Brain microvascular endothelial cell (primary cell): ENCODE data around the gene STMN3.
"Not testable (repeated sequence)": the region's sequence is repeated elsewhere in the genome, so short reads cannot be mapped to it uniquely, and the experiment has no call there.

ENCODE experiments used
- DNase-seq: peaks from one replicate; pipeline ENCODE4 v3.0.0-alpha.2; 2020
- H3K27ac ChIP-seq: fragments of 250-450 bp; sonication (Bioruptor Pico); 2 replicates; pipeline ENCODE4 v1.5.1; 2020; ENCODE audit warnings: mild to moderate bottlenecking, moderate library complexity
- H3K27me3 ChIP-seq: fragments of 250-450 bp; sonication (Bioruptor Pico); replicated peaks from 2 replicates; pipeline ENCODE4 v1.5.1; 2020; ENCODE audit warnings: mild to moderate bottlenecking
- H3K36me3 ChIP-seq: fragments of 250-450 bp; sonication (Bioruptor Pico); replicated peaks from 2 replicates; pipeline ENCODE4 v1.5.1; 2020; ENCODE audit warnings: mild to moderate bottlenecking
- H3K4me3 ChIP-seq: 2 replicates; pipeline ENCODE4 v1.5.1; 2011; ENCODE audit warnings: low read depth, mild to moderate bottlenecking, control low read depth, low read length, moderate library complexity
- in situ Hi-C: cut with HindIII; loops from 2 replicates; pipeline ENCODE4 v1.10.0; 2017; ENCODE audit warnings: low sequenced_read_pairs, low pct_ligation_motif_present
- TF ChIP-seq, protein P1 (sequence below): IDR thresholded peaks from 2 replicates; pipeline ENCODE4 v1.5.1; 2011; ENCODE audit warnings: low read depth, mild to moderate bottlenecking, moderate library complexity, low read length, control low read depth, inconsistent platforms; ENCODE audit errors: missing control alignments

Gene STMN3

DNA sequence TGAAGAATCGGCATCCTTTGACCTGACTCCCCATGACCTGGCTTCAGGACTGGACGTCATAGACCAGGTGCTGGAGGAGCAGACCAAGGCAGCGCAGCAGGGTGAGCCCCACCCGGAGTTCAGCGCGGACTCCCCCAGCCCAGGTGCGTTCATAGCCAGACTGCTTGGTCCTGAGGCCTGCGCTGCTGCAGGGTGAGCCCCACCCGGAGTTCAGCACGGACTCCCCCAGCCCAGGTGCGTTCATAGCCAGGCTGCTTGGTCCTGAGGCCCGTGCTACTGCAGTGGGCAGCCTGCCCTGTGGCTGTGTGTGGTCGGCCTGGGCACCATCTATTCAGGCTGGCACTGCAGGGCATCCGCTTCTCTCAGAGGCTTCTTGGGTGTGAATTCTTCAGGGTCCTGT is 20.7 kb upstream of the STMN3 start:
- in situ Hi-C loops, result no loop called here
- TF ChIP-seq, protein P1, sequence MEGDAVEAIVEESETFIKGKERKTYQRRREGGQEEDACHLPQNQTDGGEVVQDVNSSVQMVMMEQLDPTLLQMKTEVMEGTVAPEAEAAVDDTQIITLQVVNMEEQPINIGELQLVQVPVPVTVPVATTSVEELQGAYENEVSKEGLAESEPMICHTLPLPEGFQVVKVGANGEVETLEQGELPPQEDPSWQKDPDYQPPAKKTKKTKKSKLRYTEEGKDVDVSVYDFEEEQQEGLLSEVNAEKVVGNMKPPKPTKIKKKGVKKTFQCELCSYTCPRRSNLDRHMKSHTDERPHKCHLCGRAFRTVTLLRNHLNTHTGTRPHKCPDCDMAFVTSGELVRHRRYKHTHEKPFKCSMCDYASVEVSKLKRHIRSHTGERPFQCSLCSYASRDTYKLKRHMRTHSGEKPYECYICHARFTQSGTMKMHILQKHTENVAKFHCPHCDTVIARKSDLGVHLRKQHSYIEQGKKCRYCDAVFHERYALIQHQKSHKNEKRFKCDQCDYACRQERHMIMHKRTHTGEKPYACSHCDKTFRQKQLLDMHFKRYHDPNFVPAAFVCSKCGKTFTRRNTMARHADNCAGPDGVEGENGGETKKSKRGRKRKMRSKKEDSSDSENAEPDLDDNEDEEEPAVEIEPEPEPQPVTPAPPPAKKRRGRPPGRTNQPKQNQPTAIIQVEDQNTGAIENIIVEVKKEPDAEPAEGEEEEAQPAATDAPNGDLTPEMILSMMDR, result no peak
- Histone ChIP-seq H3K36me3 (peaks cover 19% of the 10 kb centered on the region), H3K27me3 (no peaks in the 10 kb centered on the region), H3K4me3 (no peak overlapping the region), H3K27ac (no peak overlapping the region)
- no peak for DNase-seq

GRCh38 chr20:63672666-63673065 is 19.4 kb upstream of the STMN3 start:
- in situ Hi-C loops, result no loop called here
- no peak for DNase-seq
- Histone ChIP-seq H3K36me3 (peaks cover 25% of the 10 kb centered on the region), H3K4me3 (no peak overlapping the region), H3K27ac (no peak overlapping the region), H3K27me3 (no peaks in the 10 kb centered on the region)
- TF ChIP-seq, protein P1, result no peak

- H3K27ac ChIP-seq, H3K27me3 ChIP-seq, in situ Hi-C loops, H3K4me3 ChIP-seq, DNase-seq: not testable (repeated sequence)
- H3K36me3 ChIP-seq, result peaks cover 31% of the 10 kb centered on the region
These were observed 18.5 kb upstream of the STMN3 start for GRCh38 chr20:63671695-63672094.

GRCh38 chr20:63668351-63668750 is 15.1 kb upstream of the STMN3 start:
- Histone ChIP-seq H3K4me3 (no peak overlapping the region), H3K27me3 (no peaks in the 10 kb centered on the region), H3K36me3 (peaks cover 26% of the 10 kb centered on the region), H3K27ac (no peak overlapping the region)
- in situ Hi-C loops, result no loop called here
- DNase-seq, result no peak
- TF ChIP-seq, protein P1, result no peak

- in situ Hi-C loops, result no loop called here
- Histone ChIP-seq H3K27me3 (no peaks in the 10 kb centered on the region), H3K4me3 (no peak overlapping the region), H3K27ac (no peak overlapping the region), H3K36me3 (peaks cover 26% of the 10 kb centered on the region)
- TF ChIP-seq, protein P1, result no peak
- DNase-seq, result no peak
These were observed 14.6 kb upstream of the STMN3 start for GRCh38 chr20:63667858-63668257.

DNA sequence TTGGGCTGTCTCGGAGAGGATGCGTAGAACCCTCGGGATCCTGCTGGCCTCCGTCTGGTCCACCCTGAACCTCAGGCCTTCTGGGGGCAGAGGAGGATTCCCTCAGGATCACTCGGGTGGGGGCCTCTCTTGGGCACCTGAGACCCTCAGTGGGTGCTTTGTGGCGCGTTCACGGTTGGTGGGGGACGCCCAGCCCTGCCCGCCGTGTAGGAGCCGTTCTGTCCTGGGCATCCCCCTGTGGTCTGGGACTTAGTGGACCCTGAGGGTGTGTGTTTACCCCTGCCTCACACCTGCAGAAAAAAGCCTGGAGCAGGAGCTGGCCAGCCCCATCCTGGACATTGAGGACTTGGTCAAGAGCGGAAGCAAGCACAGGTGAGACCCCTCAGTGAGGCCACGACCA is 12.5 kb upstream of the STMN3 start:
- TF ChIP-seq, protein P1, result no peak
- H3K36me3 ChIP-seq, result peaks cover 30% of the 10 kb centered on the region
- H3K27me3 ChIP-seq, result no peaks in the 10 kb centered on the region
- no peak overlapping the region for H3K4me3 ChIP-seq
- H3K27ac ChIP-seq, result no peak overlapping the region
- in situ Hi-C loops, result no loop called here
- no peak for DNase-seq
